CMK (cell line): ENCODE results near the gene C13orf42.

Experiments
- DNase-seq: peaks from one replicate; pipeline ENCODE4 v3.0.0-alpha.2; 2010; ENCODE audit warnings: low read depth

The C13orf42 gene

DNA sequence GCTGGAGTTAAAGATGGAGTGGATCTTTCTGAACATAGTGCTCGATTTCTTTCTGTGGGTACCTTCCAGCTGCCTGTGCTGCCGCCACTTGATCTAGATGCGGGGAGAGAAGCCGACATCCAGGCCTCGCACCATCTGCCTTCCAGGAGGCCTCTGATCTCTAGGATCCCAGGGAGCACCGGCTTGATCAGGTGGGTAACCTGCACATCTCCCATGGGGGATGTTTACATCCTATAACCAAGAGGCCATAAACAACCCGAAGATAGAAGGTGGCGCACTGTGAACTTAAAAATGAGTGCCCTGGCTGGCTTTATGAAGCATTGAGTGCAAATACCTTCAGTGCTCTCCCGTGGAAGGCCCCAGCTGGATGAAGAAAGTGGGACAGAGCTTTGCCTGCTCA is at the start of gene C13orf42:
TSS of gene C13orf42 (minus strand) at position 101 of the 400 bp plus-strand sequence. CDS start at position 36, 65 bp downstream.
- DNase-seq = no peak

DNA sequence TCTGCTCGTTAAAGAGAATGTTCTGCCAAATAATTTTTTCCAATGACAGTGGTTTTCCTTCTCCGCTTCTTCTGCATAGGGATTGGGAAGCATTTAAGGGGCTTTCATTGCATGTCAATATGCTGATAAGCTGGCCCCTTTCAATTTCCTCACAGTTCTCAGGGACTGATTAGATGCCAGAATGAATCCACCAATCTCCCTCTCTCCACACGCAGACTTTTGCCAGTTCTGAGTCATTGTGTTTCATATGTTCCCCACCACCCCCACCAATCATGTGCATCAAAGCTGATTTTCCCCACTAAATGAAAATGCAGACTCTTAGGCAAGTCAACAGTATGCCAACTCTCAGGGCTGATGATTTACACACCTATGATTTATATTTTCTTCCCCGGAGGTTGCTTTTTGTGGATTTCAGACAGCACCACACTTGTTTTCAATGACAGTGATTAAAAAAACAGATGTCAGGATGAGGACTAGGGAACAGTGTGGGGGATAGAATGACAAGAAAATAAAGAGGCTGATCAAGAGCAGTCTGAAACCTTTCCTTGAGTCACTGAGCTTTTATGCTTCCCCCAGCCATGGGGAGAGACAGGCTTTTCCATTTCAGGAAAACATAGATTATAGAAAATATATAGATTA is 47.9 kb upstream of the C13orf42 start:
- DNase-seq = no peak

DNA sequence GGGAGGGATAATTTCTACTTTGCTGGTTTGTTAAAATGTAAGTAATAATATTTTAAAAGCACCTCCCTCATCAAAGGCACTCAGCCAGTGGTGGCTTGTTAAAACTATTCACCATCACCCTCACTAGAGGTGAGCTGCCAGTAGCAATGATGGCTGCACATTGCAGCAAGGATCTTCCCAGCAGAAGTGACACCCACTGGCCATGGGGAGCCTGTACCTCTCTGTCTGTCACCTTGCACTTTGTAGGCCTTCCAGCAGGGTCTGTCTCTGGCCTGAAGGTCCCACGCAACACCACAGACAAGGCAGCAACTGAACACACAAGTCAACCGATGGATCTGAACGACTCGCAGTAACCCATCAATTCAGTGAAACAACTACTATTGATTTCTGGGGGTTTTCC is 47.3 kb upstream of the C13orf42 start:
- DNase-seq = no peak

GRCh38 chr13:51156648-51157047 is 45.6 kb upstream of the C13orf42 start:
- no peak for DNase-seq

GRCh38 chr13:51155776-51156515 is 44.9 kb upstream of the C13orf42 start:
- no peak for DNase-seq

DNA sequence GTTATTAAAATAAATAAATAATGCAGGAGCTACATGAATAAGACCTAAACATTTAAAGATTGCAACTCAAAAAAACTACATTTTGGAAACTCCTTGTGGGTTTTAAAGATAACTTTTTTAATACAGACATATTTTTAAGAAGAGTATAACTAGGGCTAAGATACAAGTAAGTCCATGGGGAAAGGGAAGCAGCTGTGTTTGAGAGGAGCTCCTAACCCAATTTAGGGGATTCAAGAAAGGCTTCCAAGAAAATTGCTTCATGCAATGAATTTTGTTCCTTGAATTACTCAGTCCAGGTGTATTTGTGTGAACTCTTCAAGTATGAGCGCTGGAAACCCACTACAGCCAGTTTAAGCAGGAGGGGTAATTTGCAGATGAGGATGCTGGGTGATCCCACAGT is 44.1 kb upstream of the C13orf42 start:
- DNase-seq = no peak

- no peak for DNase-seq
Observed at GRCh38 chr13:51154029-51154555, 43.0 kb upstream of the C13orf42 start.

- DNase-seq = no peak
Observed at GRCh38 chr13:51153527-51153926, 42.5 kb upstream of the C13orf42 start.

- DNase-seq = no peak
Observed at GRCh38 chr13:51152701-51153100, 41.6 kb upstream of the C13orf42 start.

DNA sequence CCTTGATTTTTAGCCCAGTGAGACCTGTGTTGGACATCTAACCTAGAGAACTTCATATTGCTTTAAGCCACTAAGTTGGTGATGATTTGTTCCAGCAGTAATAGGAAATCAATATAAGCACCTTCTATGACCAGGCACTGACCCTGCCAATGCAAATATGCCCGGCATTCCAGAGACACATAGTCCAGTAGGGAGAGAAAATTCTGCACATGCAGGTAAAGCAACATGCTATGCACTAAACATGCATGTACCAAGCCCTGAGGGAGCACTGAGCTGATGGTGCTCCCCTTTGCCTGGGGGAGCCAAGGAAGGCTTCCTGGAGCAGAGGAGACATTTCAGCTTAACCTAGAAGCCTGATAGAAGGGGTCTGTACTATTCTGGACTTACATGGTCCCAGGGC is 40.4 kb upstream of the C13orf42 start:
- no peak for DNase-seq

- DNase-seq = no peak
Observed at GRCh38 chr13:51148952-51149573, 38.0 kb upstream of the C13orf42 start.

GRCh38 chr13:51148223-51148951 is 37.3 kb upstream of the C13orf42 start:
- no peak for DNase-seq

- DNase-seq = no peak
Observed at GRCh38 chr13:51147732-51148131, 36.7 kb upstream of the C13orf42 start.

- DNase-seq = no peak
Observed at GRCh38 chr13:51146667-51147066, 35.6 kb upstream of the C13orf42 start.

- DNase-seq = no peak
Observed at GRCh38 chr13:51137250-51137649, 26.2 kb upstream of the C13orf42 start.

DNA sequence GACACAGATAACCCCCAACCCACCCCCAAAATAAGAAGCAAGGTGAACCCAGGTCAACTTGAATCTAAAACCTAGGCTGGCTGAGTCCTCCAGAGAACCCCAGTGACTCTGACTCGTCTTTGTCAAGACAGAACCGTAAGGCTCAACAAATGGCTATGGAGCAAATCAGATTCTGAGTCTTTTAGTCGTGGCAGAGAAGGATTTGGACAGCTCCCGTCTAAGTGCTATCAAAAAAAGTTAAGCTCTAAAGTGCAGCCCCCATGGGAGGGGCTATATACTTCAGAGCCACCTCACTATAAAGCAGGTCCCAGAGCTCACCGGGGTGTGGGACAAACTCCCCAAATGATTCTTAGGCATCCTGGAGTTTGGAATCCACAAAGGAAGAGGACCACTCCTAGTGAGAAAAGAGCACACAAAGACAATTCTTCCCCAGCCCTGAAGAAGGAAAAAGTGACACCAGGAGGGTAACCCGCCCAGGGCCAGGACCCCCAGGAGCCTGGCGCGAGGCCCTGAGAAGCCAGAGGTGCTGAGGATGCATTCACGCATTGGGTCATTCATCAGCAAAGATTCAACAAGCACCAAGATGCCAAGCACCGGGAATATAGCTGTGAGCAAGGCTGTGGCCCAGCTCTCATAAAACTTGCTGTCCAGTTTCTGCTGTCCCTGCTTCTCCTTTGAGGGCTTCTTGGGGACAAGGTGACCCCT is 25.4 kb upstream of the C13orf42 start:
- no peak for DNase-seq

- no peak for DNase-seq
Observed at GRCh38 chr13:51134763-51135365, 23.8 kb upstream of the C13orf42 start.

GRCh38 chr13:51130348-51130747 is 19.3 kb upstream of the C13orf42 start:
- DNase-seq = no peak

GRCh38 chr13:51125495-51126226 is 14.6 kb upstream of the C13orf42 start:
- DNase-seq = peak; percentile 21

GRCh38 chr13:51122868-51123566 is 11.9 kb upstream of the C13orf42 start:
- no peak for DNase-seq
